ENCODE data around the gene CPNE8. TPM values are rescaled to one million over a fixed set of nuclear protein-coding genes. Genes with fewer than 3 reads are reported as not detected.

CPNE8 gene
- total and polyA plus RNA-seq, 10 of the 15 experiments (the other 5 are each of a cell fraction or from before 2014, with no cell fraction given): 11.3 to 38.4 (median 18.9) TPM

DNA sequence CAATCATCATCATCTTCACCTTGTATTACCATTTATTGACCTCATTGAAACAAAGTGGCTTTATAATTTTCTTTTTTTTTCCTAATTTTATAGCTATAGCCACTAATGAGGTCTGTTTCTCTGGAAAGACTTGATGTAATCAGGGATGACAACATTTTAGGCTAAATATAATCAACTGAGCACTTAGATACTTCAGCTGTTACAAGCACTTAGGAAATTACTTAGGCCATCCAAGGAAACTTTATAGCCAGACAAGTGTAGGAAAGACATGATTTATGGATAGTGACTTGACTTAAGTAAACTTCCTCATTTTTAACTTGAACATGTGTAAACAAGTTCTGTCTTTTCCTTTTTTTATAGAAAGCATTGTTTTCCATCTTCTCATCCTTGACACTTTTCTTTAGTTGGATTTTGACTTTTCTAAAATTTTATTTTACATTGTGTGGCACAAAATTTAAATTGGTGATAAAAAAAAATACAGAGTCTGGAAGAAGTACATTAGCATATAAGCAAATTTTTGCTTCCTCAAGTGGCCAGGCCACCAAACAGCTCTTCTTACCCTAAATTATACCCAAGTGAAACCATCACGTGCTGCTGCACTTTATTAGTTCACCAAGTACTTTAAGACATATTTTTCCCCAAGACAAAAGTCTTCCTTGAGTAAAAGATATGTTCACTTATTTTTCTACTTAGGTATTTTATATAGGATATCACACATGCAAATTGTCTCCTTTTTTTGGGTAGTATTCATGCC, 15.1 kb downstream of the CPNE8 start:
- no TSS peak for BruUV-seq (replicated peaks)
- POLR2A ChIA-PET: interaction anchor here (0.8 kb wide), 1 partner anchor 545 kb away, joined by 4 read pairs; no protein-coding TSS in a partner anchor

More for the DNA sequence above, 15.1 kb downstream of the CPNE8 start:
- Histone ChIP-seq H3K4me3 (no peak overlapping the region), H3K9me3 (replicated peaks; ENCODE audit: control insufficient read depth, insufficient read depth, low read length) (peaks cover 2% of the 10 kb centered on the region; the same call in 1 of the 3 replicates), H4K20me1 (ENCODE audit: control insufficient read depth, insufficient read depth) (no peaks in the 10 kb centered on the region), H3K4me2 (ENCODE audit: control insufficient read depth, insufficient read depth) (no peak overlapping the region), H3K27me3 (replicated peaks in 1 of 2; ENCODE audit: control insufficient read depth in 2 of 2, insufficient read depth in 2 of 2, low read length in 1 of 2) (no peaks in the 10 kb centered on the region), H3K9ac (ENCODE audit: control insufficient read depth, insufficient read depth, low read length) (no peak overlapping the region), H3K4me1 (ENCODE audit: control insufficient read depth, insufficient read depth, low read length) (no peaks in the 10 kb centered on the region), H2AFZ (ENCODE audit: control insufficient read depth, low read depth, low read length) (no peak overlapping the region), H3K36me3 (ENCODE audit: control insufficient read depth in 2 of 2, insufficient read depth in 2 of 2, low read length in 1 of 2) (no peaks in the 10 kb centered on the region), H3K79me2 (ENCODE audit: control insufficient read depth, insufficient read depth, low read length) (peaks cover 43% of the 10 kb centered on the region), H3K27ac (ENCODE audit: control insufficient read depth, insufficient read depth) (no peak overlapping the region)
- intact Hi-C loops (cut with micrococcal nuclease; ENCODE audit: unreplicated experiment) (no loop called here), in situ Hi-C loops (cut with MboI) (loop anchor here (25.0 kb wide), 3 partner anchors 103 to 722 kb away; partner anchors contain the start of genes ABCD2 and KIF21A)
- ChIA-PET RAD21 (ENCODE audit: unreplicated experiment) (interaction anchor here (14.3 kb wide), 1 partner anchor 10 kb away, joined by 170 read pairs; the partner anchor contains the start of gene CPNE8), SMC1A (ENCODE audit: uncharacterized antibody, unreplicated experiment) (interaction anchor here (0.9 to 1.6 kb wide), 6 partner anchors 8 to 111 kb away, joined by 3 to 6 read pairs (median 4); partner anchors contain the start of gene CPNE8), CTCF (interaction anchor here (0.7 kb wide), 1 partner anchor 226 kb away, joined by 3 read pairs; no protein-coding TSS in a partner anchor)
- 0% methylated on average over 1 of the region's 1 CpG for WGBS (ENCODE audit: insufficient coverage, insufficient replicate concordance, low lambda C conversion rate, missing lambda C conversion rate)
- DNase-seq (ENCODE audit: low read depth, low spot score) (no peak), FAIRE-seq (no peak), ATAC-seq (no peak)
- TF ChIP-seq BHLHE40 (IDR thresholded peaks at IDR 0.05; ENCODE audit: borderline replicate concordance in 1 of 2, low read depth in 2 of 2, low read length in 1 of 2) (peak; percentile 47 to 57; a peak in 2 of 4 replicates), SMARCA5 (IDR thresholded peaks at IDR 0.05) (no peak), MEF2B (IDR thresholded peaks at IDR 0.05; ENCODE audit: partially characterized antibody, poor library complexity, severe bottlenecking) (no peak), RBBP5 (conservative IDR thresholded peaks at IDR 0.05) (no peak), PML (IDR thresholded peaks at IDR 0.05; ENCODE audit: low read length) (no peak), RAD51 (IDR thresholded peaks at IDR 0.05) (peak; percentile 20; the same call in 1 of the 2 replicates), WRNIP1 (IDR thresholded peaks at IDR 0.05; ENCODE audit: borderline replicate concordance, low read depth, low read length) (no peak), RELA (IDR thresholded peaks at IDR 0.05; ENCODE audit: borderline replicate concordance, partially characterized antibody) (no peak), TCF12 (IDR thresholded peaks at IDR 0.05; ENCODE audit: low read depth, low read length) (no peak), FOXK2 (IDR thresholded peaks at IDR 0.05) (no peak)
- TF ChIP-seq, protein P1, sequence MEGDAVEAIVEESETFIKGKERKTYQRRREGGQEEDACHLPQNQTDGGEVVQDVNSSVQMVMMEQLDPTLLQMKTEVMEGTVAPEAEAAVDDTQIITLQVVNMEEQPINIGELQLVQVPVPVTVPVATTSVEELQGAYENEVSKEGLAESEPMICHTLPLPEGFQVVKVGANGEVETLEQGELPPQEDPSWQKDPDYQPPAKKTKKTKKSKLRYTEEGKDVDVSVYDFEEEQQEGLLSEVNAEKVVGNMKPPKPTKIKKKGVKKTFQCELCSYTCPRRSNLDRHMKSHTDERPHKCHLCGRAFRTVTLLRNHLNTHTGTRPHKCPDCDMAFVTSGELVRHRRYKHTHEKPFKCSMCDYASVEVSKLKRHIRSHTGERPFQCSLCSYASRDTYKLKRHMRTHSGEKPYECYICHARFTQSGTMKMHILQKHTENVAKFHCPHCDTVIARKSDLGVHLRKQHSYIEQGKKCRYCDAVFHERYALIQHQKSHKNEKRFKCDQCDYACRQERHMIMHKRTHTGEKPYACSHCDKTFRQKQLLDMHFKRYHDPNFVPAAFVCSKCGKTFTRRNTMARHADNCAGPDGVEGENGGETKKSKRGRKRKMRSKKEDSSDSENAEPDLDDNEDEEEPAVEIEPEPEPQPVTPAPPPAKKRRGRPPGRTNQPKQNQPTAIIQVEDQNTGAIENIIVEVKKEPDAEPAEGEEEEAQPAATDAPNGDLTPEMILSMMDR (IDR thresholded peaks at IDR 0.05 in 2 of 3, conservative IDR thresholded peaks at IDR 0.05 in 1 of 3; ENCODE audit: control insufficient read depth in 2 of 3, extremely low read depth in 1 of 3, insufficient read depth in 1 of 3, low read depth in 3 of 3, low read length in 3 of 3): no peak
- TF ChIP-seq, protein P2, sequence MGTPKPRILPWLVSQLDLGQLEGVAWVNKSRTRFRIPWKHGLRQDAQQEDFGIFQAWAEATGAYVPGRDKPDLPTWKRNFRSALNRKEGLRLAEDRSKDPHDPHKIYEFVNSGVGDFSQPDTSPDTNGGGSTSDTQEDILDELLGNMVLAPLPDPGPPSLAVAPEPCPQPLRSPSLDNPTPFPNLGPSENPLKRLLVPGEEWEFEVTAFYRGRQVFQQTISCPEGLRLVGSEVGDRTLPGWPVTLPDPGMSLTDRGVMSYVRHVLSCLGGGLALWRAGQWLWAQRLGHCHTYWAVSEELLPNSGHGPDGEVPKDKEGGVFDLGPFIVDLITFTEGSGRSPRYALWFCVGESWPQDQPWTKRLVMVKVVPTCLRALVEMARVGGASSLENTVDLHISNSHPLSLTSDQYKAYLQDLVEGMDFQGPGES (IDR thresholded peaks at IDR 0.05): no peak
- TF ChIP-seq, protein P3, sequence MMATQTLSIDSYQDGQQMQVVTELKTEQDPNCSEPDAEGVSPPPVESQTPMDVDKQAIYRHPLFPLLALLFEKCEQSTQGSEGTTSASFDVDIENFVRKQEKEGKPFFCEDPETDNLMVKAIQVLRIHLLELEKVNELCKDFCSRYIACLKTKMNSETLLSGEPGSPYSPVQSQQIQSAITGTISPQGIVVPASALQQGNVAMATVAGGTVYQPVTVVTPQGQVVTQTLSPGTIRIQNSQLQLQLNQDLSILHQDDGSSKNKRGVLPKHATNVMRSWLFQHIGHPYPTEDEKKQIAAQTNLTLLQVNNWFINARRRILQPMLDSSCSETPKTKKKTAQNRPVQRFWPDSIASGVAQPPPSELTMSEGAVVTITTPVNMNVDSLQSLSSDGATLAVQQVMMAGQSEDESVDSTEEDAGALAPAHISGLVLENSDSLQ (IDR thresholded peaks at IDR 0.05): no peak
